KMS-11 (cell line): ENCODE data around the gene LTBP3.
A peak's percentile ranks its signal among the peaks of the same experiment; 100 is the strongest.

Experiments
- H2AFZ ChIP-seq: fragments of 200-600 bp; sonication (generic); 2 replicates; pipeline ENCODE4 v1.6.1; 2016; ENCODE audit warnings: antibody characterized with exemption, mixed run types, low read depth
- H3K27ac ChIP-seq: fragments of 200-600 bp; sonication (generic); 2 replicates; pipeline ENCODE4 v1.6.1; 2016; ENCODE audit warnings: mild to moderate bottlenecking, mixed run types
- H3K27me3 ChIP-seq: fragments of 200-600 bp; sonication (generic); 2 replicates; pipeline ENCODE4 v1.6.1; 2017; ENCODE audit warnings: mild to moderate bottlenecking, low read depth, mixed run types, moderate library complexity; ENCODE audit not compliant: insufficient read depth
- H3K36me3 ChIP-seq: fragments of 200-600 bp; sonication (generic); 2 replicates; pipeline ENCODE4 v1.6.1; 2017; ENCODE audit warnings: mild to moderate bottlenecking, mixed run types; ENCODE audit not compliant: insufficient read depth
- H3K4me1 ChIP-seq: fragments of 200-600 bp; sonication (generic); 2 replicates; pipeline ENCODE4 v1.6.1; 2016; ENCODE audit warnings: mild to moderate bottlenecking, low read depth, mixed run types; ENCODE audit not compliant: poor library complexity, severe bottlenecking
- H3K4me2 ChIP-seq: fragments of 200-600 bp; sonication (generic); 2 replicates; pipeline ENCODE4 v1.7.0; 2016; ENCODE audit warnings: mild to moderate bottlenecking, mixed run types
- H3K4me3 ChIP-seq: fragments of 200-600 bp; sonication (generic); IDR thresholded peaks from 2 replicates; pipeline ENCODE4 v1.6.1; 2017; ENCODE audit warnings: low read depth, low read length, mixed read lengths; ENCODE audit not compliant: insufficient read depth
- H3K79me2 ChIP-seq: fragments of 200-600 bp; sonication (generic); 2 replicates; pipeline ENCODE4 v1.6.1; 2016; ENCODE audit warnings: low read depth, mixed run types; ENCODE audit not compliant: insufficient read depth
- H3K9ac ChIP-seq: fragments of 200-600 bp; sonication (generic); 2 replicates; pipeline ENCODE4 v1.6.1; 2016; ENCODE audit warnings: mild to moderate bottlenecking, mixed run types
- H4K20me1 ChIP-seq: fragments of 200-600 bp; sonication (generic); 2 replicates; pipeline ENCODE4 v1.6.1; 2016; ENCODE audit warnings: mild to moderate bottlenecking, mixed run types; ENCODE audit not compliant: insufficient read depth
- CTCF ChIP-seq: fragments of 200-600 bp; sonication (generic); conservative IDR thresholded peaks from 2 replicates; pipeline ENCODE4 v1.6.1; 2017; ENCODE audit warnings: low read depth, mild to moderate bottlenecking, antibody characterized with exemption, low read length, moderate library complexity, mixed read lengths

Gene LTBP3

DNA sequence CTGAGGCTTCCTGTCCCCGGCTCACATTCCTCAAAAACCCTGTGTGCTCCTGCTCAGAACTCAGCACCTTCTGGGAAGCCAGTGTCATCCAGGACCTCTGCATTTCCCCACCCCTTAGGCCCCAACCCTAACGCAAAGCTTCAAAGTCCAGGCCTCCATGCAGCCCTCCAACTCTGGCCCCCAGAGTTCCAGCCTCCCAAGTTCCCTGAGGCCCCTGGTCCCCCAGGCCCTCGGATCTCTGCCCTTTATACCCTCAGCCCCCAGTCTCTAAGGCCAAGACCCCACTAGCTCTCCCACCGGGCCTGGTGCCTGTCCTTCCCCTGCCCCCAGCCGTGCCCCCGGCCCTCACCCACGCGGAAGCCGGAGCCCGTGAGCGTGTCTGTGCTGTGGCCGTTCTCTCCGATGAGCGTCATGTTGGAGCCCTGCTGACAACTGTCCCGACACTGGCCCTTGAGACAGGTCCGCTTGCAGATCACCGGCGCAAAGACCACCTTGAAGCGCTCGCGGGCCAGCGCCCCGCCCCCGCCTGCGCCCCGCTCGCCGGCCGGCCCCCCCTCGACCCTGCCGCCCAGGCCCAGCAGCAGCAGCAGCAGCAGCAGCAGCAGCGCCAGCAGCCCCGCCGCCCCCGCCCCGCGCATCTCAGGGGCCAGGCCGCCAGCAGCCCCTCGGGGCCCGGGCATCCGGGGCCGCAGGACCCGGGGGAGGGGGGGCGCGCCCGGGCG is 718 bp downstream of the LTBP3 start:
- Histone ChIP-seq H3K9ac (no peak overlapping the region), H3K4me2 (no peak overlapping the region), H3K4me1 (peaks cover 60% of the 10 kb centered on the region), H2AFZ (no peak overlapping the region), H3K36me3 (no peaks in the 10 kb centered on the region), H3K79me2 (no peaks in the 10 kb centered on the region), H3K27ac (no peak overlapping the region), H3K27me3 (no peaks in the 10 kb centered on the region), H3K4me3 (no peak overlapping the region), H4K20me1 (no peaks in the 10 kb centered on the region)
- no peak for TF ChIP-seq CTCF

DNA sequence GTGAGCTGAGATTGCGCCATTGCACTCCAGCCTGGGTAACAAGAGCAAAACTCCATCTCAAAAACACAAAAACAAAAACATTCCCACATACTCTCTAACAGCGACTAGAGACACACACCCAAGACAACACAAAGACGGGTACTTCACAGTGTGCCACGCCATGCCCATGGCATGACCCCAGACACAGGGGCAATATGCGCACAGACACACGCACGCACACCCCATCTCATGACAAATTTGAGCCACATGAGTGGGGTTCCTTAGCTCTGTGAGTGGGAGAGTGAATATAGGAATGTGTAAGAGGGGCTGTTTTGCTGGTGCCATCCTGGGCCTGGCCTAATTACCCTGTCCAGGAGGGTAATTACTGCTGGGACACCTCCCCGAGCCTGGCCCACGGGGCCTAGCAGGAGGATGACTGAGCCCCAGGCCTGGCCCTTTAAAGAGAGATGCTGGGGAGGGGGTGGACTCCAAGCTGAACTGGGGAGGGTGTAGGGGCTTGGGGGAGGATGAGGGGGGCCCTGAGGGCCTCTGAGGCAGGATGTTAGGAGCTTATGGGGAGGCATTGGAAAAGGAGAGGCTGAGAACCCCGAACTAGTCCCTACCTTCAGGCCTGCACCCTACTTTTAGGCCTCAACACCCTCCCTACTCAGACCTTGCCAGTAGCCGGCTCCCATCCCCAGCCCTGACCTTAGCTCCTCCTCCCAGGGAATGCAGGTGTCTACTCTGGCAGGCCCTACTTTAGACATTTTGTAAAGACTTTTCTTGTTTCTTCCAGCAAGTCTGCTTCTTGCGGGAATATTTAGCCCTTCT is 1.5 kb downstream of the LTBP3 start:
- no peak overlapping the region for H3K9ac ChIP-seq
- TF ChIP-seq CTCF: no peak
- H3K4me2 ChIP-seq: no peak overlapping the region
- peaks cover 68% of the 10 kb centered on the region for H3K4me1 ChIP-seq
- H4K20me1 ChIP-seq: no peaks in the 10 kb centered on the region
- H3K4me3 ChIP-seq: no peak overlapping the region
- H3K36me3 ChIP-seq: no peaks in the 10 kb centered on the region
- H3K79me2 ChIP-seq: no peaks in the 10 kb centered on the region
- H3K27me3 ChIP-seq: no peaks in the 10 kb centered on the region
- no peak overlapping the region for H2AFZ ChIP-seq
- no peak overlapping the region for H3K27ac ChIP-seq

DNA sequence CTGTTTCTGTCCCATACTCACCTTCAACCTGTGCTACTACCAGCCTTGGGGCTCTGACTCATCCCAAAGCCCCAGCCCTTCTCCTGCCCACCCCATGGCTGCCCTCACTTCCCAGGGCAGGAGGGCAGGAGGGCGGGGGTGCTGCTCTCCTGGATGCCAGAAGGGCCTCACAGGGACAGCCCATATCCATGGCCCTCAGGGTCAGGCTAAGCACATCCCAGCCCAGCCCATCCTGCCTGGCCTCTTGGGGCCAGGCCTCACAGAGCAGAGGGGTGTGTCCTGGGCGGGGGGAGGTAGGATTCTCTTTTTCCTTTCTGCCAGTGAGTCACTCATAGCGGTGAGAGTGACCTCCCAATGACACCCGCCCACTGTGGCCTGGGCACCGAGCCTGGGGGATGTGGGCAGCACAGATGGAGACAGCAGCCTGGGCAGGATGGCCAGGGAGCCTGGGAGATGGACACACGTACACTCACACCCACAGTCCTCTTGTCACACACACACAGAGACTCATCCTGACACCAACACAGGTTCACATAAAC is 2.4 kb downstream of the LTBP3 start:
- Histone ChIP-seq H4K20me1 (no peaks in the 10 kb centered on the region), H3K36me3 (no peaks in the 10 kb centered on the region), H3K79me2 (no peaks in the 10 kb centered on the region), H3K27ac (no peak overlapping the region), H3K4me3 (no peak overlapping the region), H3K4me2 (no peak overlapping the region; the same call in 1 of the 2 replicates), H3K4me1 (peaks cover 74% of the 10 kb centered on the region), H2AFZ (no peak overlapping the region), H3K27me3 (no peaks in the 10 kb centered on the region), H3K9ac (no peak overlapping the region)
- no peak for TF ChIP-seq CTCF

GRCh38 chr11:65554842-65555430 is 3.2 kb downstream of the LTBP3 start:
- no peak for TF ChIP-seq CTCF
- Histone ChIP-seq H3K27ac (no peak overlapping the region), H3K9ac (no peak overlapping the region; the same call in 1 of the 2 replicates), H3K4me2 (peak overlapping the region; percentile 89; the same call in 1 of the 2 replicates), H3K4me1 (peaks cover 70% of the 10 kb centered on the region), H3K4me3 (no peak overlapping the region), H2AFZ (no peak overlapping the region), H3K36me3 (no peaks in the 10 kb centered on the region), H4K20me1 (no peaks in the 10 kb centered on the region), H3K27me3 (no peaks in the 10 kb centered on the region), H3K79me2 (no peaks in the 10 kb centered on the region)
